Activated naive CD4-positive, alpha-beta T cell treated with anti-CD3 and anti-CD28 coated beads for 36 hours (primary cell): ENCODE results near the gene ZDHHC9. TPM values are rescaled to one million over a fixed set of nuclear protein-coding genes. Genes with fewer than 3 reads are reported as not detected.

Source experiments
- CTCF ChIA-PET: fragments of 350-600 bp; sonication (Branson Sonifier 250); formaldehyde crosslinking; loops from one replicate; lab custom pipeline; 2021; ENCODE audit warnings: antibody characterized with exemption; lab: Charles Lee
- DNase-seq: peaks from one replicate; pipeline ENCODE4 v3.0.0-alpha.2; 2020
- H3K27ac Mint-ChIP-seq: one replicate; pipeline ENCODE4 v1.8.0; 2021; ENCODE audit warnings: mild to moderate bottlenecking, mixed read lengths
- H3K27me3 Mint-ChIP-seq: one replicate; pipeline ENCODE4 v1.8.0; 2021; ENCODE audit warnings: low read depth, mixed read lengths
- H3K36me3 Mint-ChIP-seq: one replicate; pipeline ENCODE4 v1.8.0; 2021; ENCODE audit warnings: low read depth, mixed read lengths
- H3K4me1 Mint-ChIP-seq: one replicate; pipeline ENCODE4 v1.8.0; 2021; ENCODE audit warnings: low read depth, mixed read lengths
- H3K4me3 Mint-ChIP-seq: one replicate; pipeline ENCODE4 v1.8.0; 2021; ENCODE audit warnings: mild to moderate bottlenecking, moderate library complexity, mixed read lengths
- H3K9me3 Mint-ChIP-seq: one replicate; pipeline ENCODE4 v1.8.0; 2021; ENCODE audit warnings: mixed read lengths
- intact Hi-C: fragments of 100-400 bp; cut with micrococcal nuclease; formaldehyde crosslinking; loops from one replicate; pipeline ENCODE4 v1.15.1; 2023
- total RNA-seq, 2 experiments: library from RNA; stranded (reverse); gene quantifications; one replicate each; pipeline ENCODE4 v1.2.3, GENCODE V29; 2021

ZDHHC9 gene
- total RNA-seq, 2 experiments from 2014 or later: 7.1 TPM

- peaks cover 20% of the 10 kb centered on the region for H3K4me1 Mint-ChIP-seq
- no peak overlapping the region for H3K27ac Mint-ChIP-seq
- H3K27me3 Mint-ChIP-seq: no peaks in the 10 kb centered on the region
- DNase-seq: no peak
- intact Hi-C loops: no loop called here
- no peaks in the 10 kb centered on the region for H3K9me3 Mint-ChIP-seq
- no peak overlapping the region for H3K4me3 Mint-ChIP-seq
- CTCF ChIA-PET: interaction anchor here (0.5 to 1.4 kb wide), 3 partner anchors 22 to 173 kb away, joined by 3 to 7 read pairs (median 4); no protein-coding TSS in a partner anchor
- peaks cover 22% of the 10 kb centered on the region for H3K36me3 Mint-ChIP-seq
Measured at GRCh38 chrX:129808829-129809796, 34.6 kb downstream of the ZDHHC9 start.

- Mint-ChIP-seq H3K36me3 (peaks cover 22% of the 10 kb centered on the region), H3K27ac (no peak overlapping the region), H3K4me1 (peaks cover 20% of the 10 kb centered on the region), H3K4me3 (no peak overlapping the region), H3K27me3 (no peaks in the 10 kb centered on the region), H3K9me3 (no peaks in the 10 kb centered on the region)
- CTCF ChIA-PET: interaction anchor here (0.5 to 1.4 kb wide), 3 partner anchors 21 to 172 kb away, joined by 3 to 7 read pairs (median 4); no protein-coding TSS in a partner anchor
- no peak for DNase-seq
- intact Hi-C loops: no loop called here
Measured at GRCh38 chrX:129808158-129808828, 35.4 kb downstream of the ZDHHC9 start.

GRCh38 chrX:129804806-129805205, 38.9 kb downstream of the ZDHHC9 start:
- H3K36me3 Mint-ChIP-seq: peaks cover 13% of the 10 kb centered on the region
- no peaks in the 10 kb centered on the region for H3K27me3 Mint-ChIP-seq
- no peak overlapping the region for H3K4me3 Mint-ChIP-seq
- no peak overlapping the region for H3K27ac Mint-ChIP-seq
- CTCF ChIA-PET: no interaction called here
- DNase-seq: no peak
- intact Hi-C loops: no loop called here
- H3K4me1 Mint-ChIP-seq: peaks cover 24% of the 10 kb centered on the region
- no peaks in the 10 kb centered on the region for H3K9me3 Mint-ChIP-seq

GRCh38 chrX:129802863-129803262, 40.8 kb downstream of the ZDHHC9 start:
- Mint-ChIP-seq H3K27me3 (no peaks in the 10 kb centered on the region), H3K9me3 (no peaks in the 10 kb centered on the region), H3K4me1 (peaks cover 23% of the 10 kb centered on the region), H3K36me3 (peaks cover 6% of the 10 kb centered on the region), H3K27ac (no peak overlapping the region), H3K4me3 (no peak overlapping the region)
- intact Hi-C loops: no loop called here
- CTCF ChIA-PET: no interaction called here
- DNase-seq: no peak

- no peak for DNase-seq
- Mint-ChIP-seq H3K27me3 (no peaks in the 10 kb centered on the region), H3K4me1 (peaks cover 28% of the 10 kb centered on the region), H3K4me3 (no peak overlapping the region), H3K9me3 (no peaks in the 10 kb centered on the region), H3K27ac (no peak overlapping the region), H3K36me3 (peaks cover 7% of the 10 kb centered on the region)
- CTCF ChIA-PET: interaction anchor here (1.5 kb wide), 1 partner anchor 17 kb away, joined by 3 read pairs; no protein-coding TSS in a partner anchor
- intact Hi-C loops: no loop called here
Measured at GRCh38 chrX:129800186-129800585, 43.5 kb downstream of the ZDHHC9 start.

GRCh38 chrX:129798888-129799287, 44.8 kb downstream of the ZDHHC9 start:
- Mint-ChIP-seq H3K9me3 (no peaks in the 10 kb centered on the region), H3K27me3 (no peaks in the 10 kb centered on the region), H3K36me3 (peaks cover 5% of the 10 kb centered on the region), H3K27ac (peak overlapping the region; percentile 75), H3K4me1 (peaks cover 28% of the 10 kb centered on the region), H3K4me3 (peak overlapping the region; percentile 15)
- CTCF ChIA-PET: interaction anchor here (2.9 kb wide), 1 partner anchor 24 kb away, joined by 13 read pairs; no protein-coding TSS in a partner anchor
- intact Hi-C loops: loop anchor here (2.0 kb wide), 1 partner anchor 18 kb away; no protein-coding TSS in a partner anchor
- peak; percentile 67 for DNase-seq

GRCh38 chrX:129798456-129798855, 45.2 kb downstream of the ZDHHC9 start:
- CTCF ChIA-PET: interaction anchor here (2.9 kb wide), 1 partner anchor 25 kb away, joined by 13 read pairs; no protein-coding TSS in a partner anchor
- no peak for DNase-seq
- H3K27me3 Mint-ChIP-seq: no peaks in the 10 kb centered on the region
- intact Hi-C loops: loop anchor here (2.0 kb wide), 1 partner anchor 18 kb away; no protein-coding TSS in a partner anchor
- no peak overlapping the region for H3K4me3 Mint-ChIP-seq
- peak overlapping the region; percentile 75 for H3K27ac Mint-ChIP-seq
- no peaks in the 10 kb centered on the region for H3K9me3 Mint-ChIP-seq
- H3K36me3 Mint-ChIP-seq: peaks cover 5% of the 10 kb centered on the region
- peaks cover 28% of the 10 kb centered on the region for H3K4me1 Mint-ChIP-seq

GRCh38 chrX:129797251-129797906, 46.3 kb downstream of the ZDHHC9 start:
- DNase-seq: no peak
- Mint-ChIP-seq H3K9me3 (no peaks in the 10 kb centered on the region), H3K4me1 (peaks cover 28% of the 10 kb centered on the region), H3K27ac (no peak overlapping the region), H3K36me3 (peaks cover 10% of the 10 kb centered on the region), H3K27me3 (no peaks in the 10 kb centered on the region), H3K4me3 (no peak overlapping the region)
- intact Hi-C loops: no loop called here
- CTCF ChIA-PET: interaction anchor here (2.9 kb wide), 1 partner anchor 26 kb away, joined by 13 read pairs; no protein-coding TSS in a partner anchor

- DNase-seq: no peak
- no peak overlapping the region for H3K27ac Mint-ChIP-seq
- peaks cover 28% of the 10 kb centered on the region for H3K4me1 Mint-ChIP-seq
- no peak overlapping the region for H3K4me3 Mint-ChIP-seq
- CTCF ChIA-PET: no interaction called here
- H3K27me3 Mint-ChIP-seq: no peaks in the 10 kb centered on the region
- intact Hi-C loops: no loop called here
- H3K9me3 Mint-ChIP-seq: no peaks in the 10 kb centered on the region
- H3K36me3 Mint-ChIP-seq: peaks cover 14% of the 10 kb centered on the region
Measured at GRCh38 chrX:129795584-129795983, 48.1 kb downstream of the ZDHHC9 start.

GRCh38 chrX:129793604-129794191, 50.0 kb downstream of the ZDHHC9 start:
- no peak for DNase-seq
- intact Hi-C loops: no loop called here
- Mint-ChIP-seq H3K4me3 (no peak overlapping the region), H3K4me1 (peaks cover 16% of the 10 kb centered on the region), H3K9me3 (no peaks in the 10 kb centered on the region), H3K27ac (no peak overlapping the region), H3K36me3 (peaks cover 17% of the 10 kb centered on the region), H3K27me3 (no peaks in the 10 kb centered on the region)
- CTCF ChIA-PET: interaction anchor here (0.7 to 1.2 kb wide), 2 partner anchors 12 to 32 kb away, joined by 3 to 5 read pairs; no protein-coding TSS in a partner anchor

GRCh38 chrX:129792586-129793291, 50.9 kb downstream of the ZDHHC9 start:
- Mint-ChIP-seq H3K9me3 (no peaks in the 10 kb centered on the region), H3K27me3 (no peaks in the 10 kb centered on the region), H3K36me3 (peaks cover 20% of the 10 kb centered on the region), H3K27ac (peak overlapping the region; percentile 50), H3K4me1 (peaks cover 6% of the 10 kb centered on the region), H3K4me3 (no peak overlapping the region)
- intact Hi-C loops: no loop called here
- CTCF ChIA-PET: interaction anchor here (0.7 kb wide), 1 partner anchor 31 kb away, joined by 3 read pairs; no protein-coding TSS in a partner anchor
- no peak for DNase-seq
